Putamen (tissue), 1 donor: ENCODE results near the gene TPSAB1.
"Not testable (repeated sequence)": the region's sequence is repeated elsewhere in the genome, so short reads cannot be mapped to it uniquely, and the experiment has no call there.

ENCODE experiments used
- DNase-seq: peaks from one replicate; pipeline ENCODE4 v3.0.0-alpha.2; 2016; ENCODE audit warnings: low spot score

Gene TPSAB1

DNA sequence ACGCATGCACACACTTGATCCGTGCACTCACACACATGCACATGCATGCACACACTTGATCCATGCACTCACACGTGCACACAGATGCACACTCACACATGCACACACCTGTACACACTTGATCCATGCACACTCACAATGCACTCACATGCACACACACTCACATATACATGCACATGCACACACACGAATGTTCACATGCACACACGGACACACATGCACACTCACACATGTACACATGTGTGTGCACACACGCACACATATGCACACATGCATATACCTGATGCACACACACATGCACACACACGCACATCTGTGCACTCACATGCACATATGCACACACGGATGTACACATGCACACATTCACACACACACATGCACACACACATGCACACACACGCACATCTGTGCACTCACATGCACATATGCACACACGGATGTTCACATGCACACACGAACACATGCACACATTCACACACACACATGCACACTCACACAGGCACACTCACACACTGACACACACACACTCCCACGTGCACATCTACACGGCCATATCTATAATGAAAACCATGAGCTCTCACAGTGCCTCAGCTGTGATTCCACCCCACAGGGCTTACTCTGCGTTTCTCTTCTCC lies 7.5 kb downstream of the TPSAB1 start:
- DNase-seq: not testable (repeated sequence)

DNA sequence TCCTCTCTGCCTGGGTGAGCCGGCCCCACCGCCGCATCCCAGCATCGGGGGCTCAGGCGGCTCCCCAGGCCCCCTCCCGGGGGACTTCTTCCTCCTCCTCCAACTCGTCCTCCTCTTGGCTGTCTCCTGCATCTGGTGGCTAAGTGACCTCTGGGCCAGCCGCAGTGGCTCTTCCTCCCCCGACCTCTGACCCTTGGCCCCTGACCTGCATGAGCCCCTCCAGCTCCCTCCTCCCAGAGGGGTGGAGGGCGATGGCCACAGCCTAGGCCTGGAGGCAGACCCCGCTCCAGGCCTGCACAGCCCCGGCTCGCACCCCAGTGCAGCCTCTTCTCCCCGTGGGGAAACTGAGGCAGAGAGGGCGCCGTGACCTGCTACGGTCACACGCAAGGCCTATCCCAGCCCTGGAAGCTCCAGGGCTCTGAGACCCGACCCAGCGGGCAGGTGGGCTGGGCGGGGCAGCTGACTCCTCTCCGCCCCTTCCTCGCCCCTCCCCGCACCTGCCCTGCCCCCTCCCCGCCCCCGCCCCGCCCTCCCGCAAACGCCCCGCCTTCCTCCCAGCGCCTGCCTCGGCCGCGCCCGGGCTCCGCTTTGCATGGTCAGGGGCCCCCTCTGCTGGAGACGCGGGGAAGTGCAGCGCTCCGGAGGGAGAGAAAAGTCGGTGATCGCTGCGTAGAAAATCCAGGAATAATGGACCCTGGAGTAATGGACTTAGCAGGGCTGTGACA lies 8.7 kb downstream of the TPSAB1 start:
- not testable (repeated sequence) for DNase-seq

DNA sequence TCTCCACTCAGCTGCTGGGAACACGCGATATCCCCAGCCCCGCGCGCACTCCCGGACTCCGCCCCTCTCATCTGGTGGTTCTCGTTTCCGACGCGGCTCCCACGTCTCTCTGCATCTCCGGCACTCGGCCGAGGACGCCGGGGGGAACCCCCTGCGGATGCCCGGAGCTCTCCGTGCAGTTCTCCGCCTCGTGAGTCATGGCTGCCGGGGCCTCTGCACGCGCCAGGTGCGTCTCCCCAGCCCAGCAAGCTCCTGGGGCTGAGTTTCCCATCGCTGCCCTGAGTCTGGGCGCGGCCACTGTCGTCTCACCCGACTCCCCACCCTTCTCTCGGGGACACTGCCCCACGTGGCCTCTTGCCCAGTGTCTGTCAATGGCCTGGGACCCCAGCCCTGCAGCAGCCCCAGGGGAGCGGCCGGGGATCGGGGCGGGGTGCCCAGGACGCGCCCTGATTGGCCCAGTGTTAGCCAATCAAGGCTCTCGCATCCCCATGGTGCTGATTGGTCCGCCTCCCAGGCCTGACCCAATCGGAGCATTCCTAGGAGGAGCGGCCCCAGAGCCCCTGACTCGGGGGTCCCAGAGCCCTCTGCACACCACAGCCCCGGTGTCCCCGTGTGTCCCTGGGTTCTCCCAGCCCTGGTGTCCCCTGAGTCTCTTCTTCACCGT lies 13.3 kb downstream of the TPSAB1 start:
- DNase-seq: not testable (repeated sequence)

DNA sequence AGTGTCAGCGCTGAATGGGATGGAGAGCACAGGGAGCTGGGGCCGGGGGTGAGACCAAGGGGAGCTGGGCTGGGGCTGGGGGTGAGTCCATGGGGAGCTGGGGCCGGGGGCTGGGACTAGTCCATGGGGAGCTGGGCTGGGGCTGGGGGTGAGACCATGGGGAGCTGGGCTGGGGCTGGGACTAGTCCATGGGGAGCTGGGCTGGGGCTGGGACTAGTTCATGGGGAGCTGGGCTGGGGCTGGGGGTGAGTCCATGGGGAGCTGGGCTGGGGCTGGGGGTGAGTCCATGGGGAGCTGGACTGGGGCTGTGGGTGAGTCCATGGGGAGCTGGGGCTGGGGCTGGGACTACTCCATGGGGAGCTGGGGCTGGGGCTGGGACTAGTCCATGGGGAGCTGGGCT lies 14.3 kb downstream of the TPSAB1 start:
- not testable (repeated sequence) for DNase-seq

DNA sequence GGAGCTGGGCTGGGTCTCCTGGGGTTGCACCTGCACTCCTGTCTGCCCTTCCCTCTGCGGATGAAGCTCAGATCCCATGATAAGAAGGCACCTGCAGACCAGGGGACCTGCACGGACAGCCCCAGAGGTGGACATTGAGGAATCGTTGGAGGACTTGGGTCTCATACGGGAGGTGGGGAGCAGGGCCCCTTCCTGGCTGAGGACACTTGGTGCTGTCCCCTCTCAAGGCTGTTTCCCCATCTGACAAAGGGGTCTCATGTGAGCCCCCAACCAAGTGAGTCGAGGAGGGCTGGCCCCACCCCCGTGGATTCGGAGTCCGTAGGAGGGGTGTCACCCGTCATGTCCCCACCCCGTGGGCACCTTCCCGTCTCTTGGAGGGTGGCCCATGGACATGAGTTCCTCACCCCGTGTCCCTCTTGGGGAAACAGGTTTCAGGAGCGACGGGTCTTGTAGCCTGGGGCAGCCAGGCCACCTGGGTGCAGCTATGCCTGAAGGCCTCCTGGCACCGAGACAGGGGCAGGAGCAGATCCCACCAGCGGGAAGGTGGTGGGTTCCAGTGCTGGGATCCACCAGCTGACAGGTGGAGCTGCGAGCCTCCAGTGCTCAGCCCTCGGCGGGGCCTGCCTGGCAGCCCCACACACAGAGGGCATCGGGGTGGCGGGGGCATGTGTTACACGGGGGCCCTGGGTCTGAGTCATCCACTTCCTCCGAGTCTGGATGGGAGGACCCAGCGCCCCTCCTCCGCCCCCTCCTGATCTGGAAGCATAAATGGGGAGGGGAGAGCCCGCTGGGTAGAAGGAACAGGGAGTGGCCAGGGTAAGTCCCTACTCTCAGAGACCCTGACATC lies 15.0 kb downstream of the TPSAB1 start, which contains the start of gene TPSD1:
TSS of gene TPSD1 (plus strand) at position 794 of the 847 bp plus-strand sequence. CDS start 212 bp downstream, outside the sequence.
- DNase-seq: not testable (repeated sequence)

DNA sequence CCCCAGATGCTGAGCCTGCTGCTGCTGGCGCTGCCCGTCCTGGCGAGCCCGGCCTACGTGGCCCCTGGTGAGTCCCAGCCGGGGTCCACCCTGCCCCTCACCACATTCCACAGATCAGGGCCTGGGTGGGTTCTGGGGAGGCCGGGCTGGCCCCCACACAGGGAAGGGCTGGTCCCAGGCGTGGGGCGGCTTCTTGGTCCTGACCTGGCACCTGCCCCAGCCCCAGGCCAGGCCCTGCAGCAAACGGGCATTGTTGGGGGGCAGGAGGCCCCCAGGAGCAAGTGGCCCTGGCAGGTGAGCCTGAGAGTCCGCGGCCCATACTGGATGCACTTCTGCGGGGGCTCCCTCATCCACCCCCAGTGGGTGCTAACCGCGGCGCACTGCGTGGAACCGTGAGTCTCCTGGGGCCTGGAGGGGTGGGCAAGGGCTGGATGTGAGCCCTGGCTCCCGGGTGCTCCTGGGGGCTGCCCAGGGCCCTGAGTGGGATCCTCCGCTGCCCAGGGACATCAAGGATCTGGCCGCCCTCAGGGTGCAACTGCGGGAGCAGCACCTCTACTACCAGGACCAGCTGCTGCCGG lies 15.9 kb downstream of the TPSAB1 start:
- DNase-seq: not testable (repeated sequence)

DNA sequence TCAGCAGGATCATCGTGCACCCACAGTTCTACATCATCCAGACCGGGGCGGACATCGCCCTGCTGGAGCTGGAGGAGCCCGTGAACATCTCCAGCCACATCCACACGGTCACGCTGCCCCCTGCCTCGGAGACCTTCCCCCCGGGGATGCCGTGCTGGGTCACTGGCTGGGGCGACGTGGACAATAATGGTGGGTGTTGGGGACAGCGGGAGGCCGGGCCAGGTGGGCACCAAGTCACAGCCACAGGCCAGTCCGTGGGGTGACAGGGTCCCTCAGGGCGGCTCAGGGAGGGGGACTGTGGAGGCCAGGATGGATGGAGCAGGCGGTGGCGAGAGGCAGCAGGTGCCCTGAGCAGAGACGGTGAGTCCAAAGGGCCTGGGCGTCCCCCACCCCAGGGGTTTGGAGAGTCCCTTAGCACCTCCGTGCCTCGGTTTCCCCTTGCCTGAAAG lies 16.4 kb downstream of the TPSAB1 start:
- no peak for DNase-seq

- DNase-seq: no peak
Observed at GRCh38 chr16:1257561-1258224, 17.2 kb downstream of the TPSAB1 start.

DNA sequence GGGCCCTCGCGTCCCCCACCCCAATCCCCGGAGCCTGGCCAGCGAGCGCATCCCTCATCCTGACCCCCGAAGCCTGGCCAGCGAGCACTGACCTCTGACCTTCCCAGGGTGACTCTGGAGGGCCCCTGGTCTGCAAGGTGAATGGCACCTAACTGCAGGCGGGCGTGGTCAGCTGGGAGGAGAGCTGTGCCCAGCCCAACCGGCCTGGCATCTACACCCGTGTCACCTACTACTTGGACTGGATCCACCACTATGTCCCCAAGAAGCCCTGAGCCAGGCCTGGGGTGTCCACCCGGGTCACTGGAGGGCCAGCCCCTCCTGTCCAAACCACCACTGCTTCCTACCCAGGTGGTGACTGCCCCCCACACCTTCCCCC lies 17.7 kb downstream of the TPSAB1 start:
- no peak for DNase-seq

DNA sequence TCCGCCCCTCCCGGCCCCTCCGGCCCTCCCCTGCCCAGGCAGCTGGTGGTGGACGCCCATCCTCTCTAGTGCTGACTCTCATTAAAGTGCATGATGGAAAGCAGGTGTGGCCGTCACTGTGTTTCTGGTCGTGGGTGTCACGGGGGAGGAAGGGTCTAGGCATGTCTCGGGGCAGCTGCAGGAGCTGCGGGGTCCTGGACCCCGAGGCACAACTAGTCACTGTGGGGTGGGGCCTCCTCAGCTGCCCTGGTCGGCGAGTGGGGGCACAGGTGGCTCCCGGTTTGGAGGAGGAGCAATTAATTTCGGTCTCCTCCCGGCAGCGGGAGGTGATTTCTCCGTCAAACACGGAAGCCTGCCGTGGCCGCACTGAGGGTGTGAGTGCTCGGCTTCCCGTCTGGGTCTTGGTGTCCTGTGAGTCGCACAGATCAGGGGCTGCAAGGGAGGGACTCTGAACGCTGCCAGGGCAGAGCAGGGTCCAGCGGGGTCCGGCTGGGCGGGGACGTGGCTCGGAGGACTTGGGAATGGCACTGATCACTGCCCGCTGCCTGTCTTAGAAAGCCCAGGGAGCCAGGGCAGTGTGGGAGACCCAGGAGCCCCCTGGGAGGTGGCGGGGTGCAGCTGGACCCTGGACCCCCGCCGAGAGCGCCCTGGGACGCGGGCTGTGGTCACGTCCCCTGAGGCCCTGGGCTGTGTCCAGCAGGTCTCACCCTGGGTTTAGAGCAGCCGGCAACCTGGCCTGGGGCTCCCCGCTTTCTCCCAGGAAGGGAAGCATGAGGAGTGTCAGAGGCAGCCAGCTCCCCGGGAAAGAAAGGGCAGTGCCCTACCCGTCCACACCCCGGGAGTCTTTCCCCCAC lies 18.6 kb downstream of the TPSAB1 start:
- no peak for DNase-seq

GRCh38 chr16:1259760-1260068 lies 19.2 kb downstream of the TPSAB1 start:
- DNase-seq: no peak

DNA sequence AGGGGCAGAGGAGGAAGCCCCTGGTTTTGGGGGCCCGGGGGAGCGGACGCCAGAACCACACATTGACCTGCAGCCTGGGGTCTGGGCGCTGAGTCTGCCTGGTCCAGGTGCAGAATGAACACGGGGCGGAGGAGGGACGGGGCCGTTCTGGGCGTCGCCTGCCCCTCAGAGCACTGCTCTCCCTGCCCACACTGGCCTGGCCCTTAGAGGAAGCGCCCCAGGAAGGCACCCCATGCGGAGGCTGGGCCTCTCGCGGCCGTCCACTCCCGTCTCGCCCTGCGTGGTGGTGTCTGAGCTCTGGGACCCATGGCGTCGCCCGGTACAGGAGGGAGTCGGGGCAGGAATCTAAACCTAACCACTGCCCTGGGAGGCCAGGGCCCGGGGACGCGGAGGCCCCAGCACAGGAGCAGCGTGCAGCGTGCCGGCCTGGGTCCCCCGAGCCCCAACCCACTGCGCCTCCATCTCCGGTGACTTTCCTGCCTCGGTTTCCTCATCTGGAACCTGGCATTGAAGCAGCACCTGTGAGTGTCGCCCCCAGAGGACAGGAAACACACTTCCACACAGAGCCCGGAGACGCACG lies 19.7 kb downstream of the TPSAB1 start:
- DNase-seq: no peak

DNA sequence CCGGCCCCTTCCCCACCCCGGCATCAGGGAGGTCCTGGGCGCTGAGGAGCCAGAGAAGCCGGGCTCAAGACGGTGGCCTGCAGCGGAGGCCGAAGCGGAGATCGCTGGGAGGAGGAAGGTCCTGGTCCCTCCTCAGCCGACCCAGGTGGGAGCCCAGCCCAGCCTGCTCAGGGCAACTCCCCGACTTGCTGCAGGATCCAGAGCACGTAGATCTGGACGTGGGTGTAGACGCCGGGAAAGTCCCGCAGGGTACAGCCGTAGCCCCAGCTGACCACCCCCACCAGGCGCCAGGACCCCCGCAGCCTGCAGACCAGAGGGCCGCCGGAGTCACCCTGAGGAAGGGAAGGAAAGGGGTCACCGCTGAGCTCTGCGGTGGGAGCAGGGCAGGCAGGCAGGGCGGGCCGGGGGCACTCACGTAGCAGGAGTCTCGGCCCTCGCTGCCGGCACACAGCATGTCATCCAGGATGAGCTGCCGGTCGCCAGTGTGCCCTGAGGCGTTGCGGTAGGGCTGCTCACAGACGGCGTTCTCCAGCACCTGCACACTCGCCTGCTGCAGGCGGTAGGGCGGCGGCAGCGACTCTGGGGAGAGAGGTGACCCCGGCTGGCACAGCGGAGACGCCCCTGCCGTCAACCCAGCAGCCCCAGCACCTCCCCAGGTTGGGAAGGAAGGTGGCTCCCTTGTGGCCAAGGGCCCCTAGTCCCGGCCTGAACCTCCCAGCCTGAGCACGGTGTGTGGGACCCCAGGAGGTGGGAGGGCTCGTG lies 20.8 kb downstream of the TPSAB1 start:
- DNase-seq: no peak

- DNase-seq: no peak
Observed at GRCh38 chr16:1262210-1262845, 21.8 kb downstream of the TPSAB1 start.

GRCh38 chr16:1262846-1263221 lies 22.3 kb downstream of the TPSAB1 start:
- DNase-seq: no peak

- no peak for DNase-seq
Observed at GRCh38 chr16:1263591-1264344, 23.3 kb downstream of the TPSAB1 start.

DNA sequence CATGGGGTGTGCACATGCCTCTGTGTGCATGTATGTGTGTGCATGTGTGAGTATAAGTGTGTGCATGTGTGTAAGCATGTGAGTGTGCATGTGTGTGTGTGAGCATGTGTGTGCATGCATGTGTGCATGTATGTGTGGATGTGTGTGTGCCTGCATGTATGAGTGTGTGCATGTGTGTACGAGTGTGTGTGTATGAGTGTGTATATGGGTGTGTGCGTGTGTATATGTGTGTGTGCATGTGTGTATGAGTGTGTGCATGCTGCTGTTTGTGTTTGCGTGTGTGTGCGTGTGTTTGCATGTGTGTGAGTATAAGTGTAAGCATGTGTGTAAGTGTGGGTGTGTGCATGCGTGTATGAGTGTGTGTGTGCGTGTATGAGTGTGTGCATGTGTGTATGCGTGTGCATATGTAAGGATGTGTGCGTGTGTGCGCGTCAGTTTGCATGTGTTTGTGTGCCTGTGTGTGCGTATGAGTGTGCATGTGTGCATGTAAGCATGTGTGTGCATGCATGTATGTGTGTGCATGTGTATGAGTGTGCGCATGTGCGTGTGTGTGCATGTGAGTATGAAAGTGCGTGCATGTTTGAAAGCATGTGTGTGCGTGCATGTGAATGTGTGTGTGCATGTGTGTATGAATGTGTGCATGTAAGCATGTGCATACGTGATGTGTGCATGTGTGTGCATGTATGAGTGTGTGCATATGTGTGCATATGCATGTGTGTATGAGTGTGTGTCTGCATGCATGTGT lies 24.0 kb downstream of the TPSAB1 start:
- DNase-seq: no peak
